Measurements from ENCODE around the gene RAB15.

DNA sequence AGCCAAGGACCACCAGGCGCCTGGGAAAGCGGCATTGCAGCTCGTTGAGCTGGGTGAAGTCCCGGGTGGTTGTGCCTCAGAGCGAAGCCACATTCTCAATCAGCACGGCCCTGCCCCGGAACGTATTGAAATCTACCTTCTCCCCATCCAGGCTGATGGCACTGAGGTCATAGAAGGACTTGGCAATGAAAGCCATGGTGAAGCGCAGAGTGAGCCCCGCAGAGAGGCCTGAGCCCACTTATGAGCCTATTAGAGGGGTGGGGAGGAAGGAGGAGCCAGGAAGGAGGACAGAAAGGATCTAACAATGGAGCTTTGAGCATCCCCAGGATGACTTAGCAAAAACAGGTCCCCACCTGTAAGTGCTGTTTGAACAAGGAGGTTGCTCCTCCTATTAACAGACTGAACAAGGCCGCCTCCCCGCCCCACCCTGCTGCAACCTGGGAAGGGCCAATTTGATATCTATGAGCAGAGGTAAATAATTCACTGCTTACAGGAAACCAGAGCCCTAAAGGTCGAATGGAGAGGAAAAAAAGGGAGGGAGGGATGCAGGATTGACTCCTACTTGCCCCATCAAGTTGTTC is 29.5 kb downstream of the RAB15 start, which contains the start of gene GPX2:
- TF ChIP-seq, protein P1, sequence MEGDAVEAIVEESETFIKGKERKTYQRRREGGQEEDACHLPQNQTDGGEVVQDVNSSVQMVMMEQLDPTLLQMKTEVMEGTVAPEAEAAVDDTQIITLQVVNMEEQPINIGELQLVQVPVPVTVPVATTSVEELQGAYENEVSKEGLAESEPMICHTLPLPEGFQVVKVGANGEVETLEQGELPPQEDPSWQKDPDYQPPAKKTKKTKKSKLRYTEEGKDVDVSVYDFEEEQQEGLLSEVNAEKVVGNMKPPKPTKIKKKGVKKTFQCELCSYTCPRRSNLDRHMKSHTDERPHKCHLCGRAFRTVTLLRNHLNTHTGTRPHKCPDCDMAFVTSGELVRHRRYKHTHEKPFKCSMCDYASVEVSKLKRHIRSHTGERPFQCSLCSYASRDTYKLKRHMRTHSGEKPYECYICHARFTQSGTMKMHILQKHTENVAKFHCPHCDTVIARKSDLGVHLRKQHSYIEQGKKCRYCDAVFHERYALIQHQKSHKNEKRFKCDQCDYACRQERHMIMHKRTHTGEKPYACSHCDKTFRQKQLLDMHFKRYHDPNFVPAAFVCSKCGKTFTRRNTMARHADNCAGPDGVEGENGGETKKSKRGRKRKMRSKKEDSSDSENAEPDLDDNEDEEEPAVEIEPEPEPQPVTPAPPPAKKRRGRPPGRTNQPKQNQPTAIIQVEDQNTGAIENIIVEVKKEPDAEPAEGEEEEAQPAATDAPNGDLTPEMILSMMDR (conservative IDR thresholded peaks at IDR 0.05 in 1 of 2, IDR thresholded peaks at IDR 0.05 in 1 of 2; ENCODE audit: low read depth in 1 of 2, low read length in 2 of 2) = no peak
- TF ChIP-seq EZH2 (IDR thresholded peaks at IDR 0.05; ENCODE audit: low read length, missing control alignments) = no peak
